ENCODE results near the gene CNTN4.

The CNTN4 gene

DNA sequence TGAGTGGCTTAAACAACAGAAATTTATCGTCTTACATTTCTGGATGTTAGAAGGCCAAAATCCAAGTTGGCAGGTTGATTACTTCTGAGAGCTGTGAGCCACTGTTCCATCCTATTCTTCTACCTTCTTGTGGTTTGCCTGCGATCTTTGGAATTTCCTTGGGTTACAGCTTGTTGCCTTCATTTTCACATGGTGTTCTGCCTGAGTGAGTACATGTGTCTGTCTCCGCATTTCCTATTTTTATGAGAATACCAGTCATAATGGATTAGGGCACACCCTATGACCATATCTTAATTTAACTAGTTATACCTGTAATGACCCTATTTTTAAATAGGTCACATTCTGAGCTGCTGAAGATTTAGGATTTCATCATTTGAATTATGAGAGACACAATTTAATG is 294.3 kb downstream of the CNTN4 start:
- no peak for DNase-seq (ENCODE audit: low read depth, low spot score)

DNA sequence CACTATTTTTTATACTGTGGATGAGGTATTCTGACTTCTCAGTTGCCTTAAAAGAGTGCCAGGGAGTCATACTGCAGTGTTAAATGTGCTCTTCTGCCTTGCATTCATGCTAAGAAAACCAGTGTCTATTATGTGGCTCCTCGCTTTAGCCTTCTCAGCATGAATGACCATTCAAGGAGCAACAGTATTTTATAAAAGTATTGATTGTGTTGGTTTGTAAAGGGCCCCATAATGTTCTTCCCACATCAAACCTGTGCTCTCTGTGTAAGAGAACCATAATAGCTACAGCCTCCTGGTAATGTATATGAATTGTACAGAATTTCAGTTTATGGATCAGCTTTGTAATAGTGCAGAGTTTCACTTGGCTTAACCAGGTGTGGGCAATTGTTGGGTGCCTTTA is 316.4 kb downstream of the CNTN4 start:
- DNase-seq (ENCODE audit: low read depth, low spot score) = no peak

DNA sequence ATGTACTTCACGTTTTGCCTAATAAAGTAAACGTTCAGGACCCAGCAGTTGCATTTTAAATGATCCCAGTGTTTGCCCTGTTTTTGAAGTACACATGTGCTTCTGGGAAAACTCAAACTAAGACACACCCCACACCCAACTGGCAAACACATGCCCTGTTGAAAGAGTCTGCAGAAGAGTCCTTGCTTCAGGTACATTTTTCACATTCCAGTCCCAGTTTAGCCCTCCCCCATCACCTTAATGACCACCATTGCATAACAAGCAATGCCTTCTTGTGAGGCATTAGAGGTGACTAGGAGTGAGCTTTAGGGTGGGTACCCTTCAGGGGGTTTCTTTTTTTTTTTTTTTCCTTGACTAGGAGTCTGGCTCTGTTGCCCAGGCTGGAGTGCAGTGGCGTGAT is 322.3 kb downstream of the CNTN4 start:
- DNase-seq (ENCODE audit: low read depth, low spot score) = no peak

DNA sequence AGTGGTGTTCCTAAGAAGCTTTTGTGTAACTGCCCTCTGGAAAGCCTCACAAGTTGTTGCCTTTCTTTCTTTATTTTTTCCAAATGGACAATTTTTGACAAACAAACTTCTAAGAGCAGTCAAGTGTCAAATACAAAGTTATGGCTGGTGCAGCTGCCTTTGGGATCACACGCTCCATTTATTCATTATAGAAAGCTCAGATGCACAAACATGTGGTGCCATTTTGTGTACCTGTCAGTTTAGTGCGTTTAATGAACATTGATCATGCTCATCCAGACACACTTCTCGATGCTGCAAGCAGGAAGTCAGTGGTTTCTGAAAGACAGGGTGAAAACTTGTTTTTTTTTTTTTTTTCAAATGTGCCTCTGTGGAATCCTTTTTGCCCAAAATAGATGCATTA is 324.5 kb downstream of the CNTN4 start:
- no peak for DNase-seq (ENCODE audit: low read depth, low spot score)

DNA sequence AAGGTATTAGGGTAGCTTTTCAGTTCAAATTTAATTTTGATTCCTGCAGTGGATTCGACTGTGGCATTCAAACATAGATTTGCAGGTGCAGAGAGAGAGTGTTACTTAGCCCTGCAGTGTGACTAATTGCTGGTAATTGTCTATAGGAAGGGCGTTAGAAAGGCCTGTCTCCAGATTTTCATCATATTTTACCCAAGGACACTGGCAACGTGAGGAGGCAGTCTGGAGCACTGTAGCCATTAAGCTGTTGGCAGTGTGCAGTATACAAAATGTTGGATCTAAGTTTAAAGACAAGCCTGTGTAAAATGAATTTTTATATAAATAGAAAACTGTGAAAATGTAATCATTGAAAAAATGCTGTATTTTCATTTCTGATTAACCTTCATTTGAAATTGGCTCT is 342.9 kb downstream of the CNTN4 start:
- no peak for DNase-seq (ENCODE audit: low read depth, low spot score)

DNA sequence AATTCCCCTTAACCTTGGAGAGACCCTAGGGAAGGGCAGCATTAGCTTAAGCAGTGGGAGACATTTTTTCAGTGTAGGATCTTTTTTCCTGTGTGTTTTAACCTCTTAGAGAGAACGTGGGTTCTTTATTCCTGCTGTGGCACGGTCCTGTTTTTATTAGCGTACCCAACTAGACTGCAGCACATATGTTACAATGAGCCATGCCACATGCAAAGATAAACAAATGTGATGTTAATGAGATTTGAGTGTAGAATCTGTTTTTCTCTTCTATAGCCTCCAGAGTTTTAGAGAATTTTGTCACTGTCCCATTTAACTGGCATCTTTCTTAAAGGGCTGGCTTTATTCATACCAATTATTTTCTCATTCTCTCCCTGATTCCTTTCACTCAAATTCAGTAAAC is 347.5 kb downstream of the CNTN4 start:
- no peak for DNase-seq (ENCODE audit: low read depth, low spot score)

DNA sequence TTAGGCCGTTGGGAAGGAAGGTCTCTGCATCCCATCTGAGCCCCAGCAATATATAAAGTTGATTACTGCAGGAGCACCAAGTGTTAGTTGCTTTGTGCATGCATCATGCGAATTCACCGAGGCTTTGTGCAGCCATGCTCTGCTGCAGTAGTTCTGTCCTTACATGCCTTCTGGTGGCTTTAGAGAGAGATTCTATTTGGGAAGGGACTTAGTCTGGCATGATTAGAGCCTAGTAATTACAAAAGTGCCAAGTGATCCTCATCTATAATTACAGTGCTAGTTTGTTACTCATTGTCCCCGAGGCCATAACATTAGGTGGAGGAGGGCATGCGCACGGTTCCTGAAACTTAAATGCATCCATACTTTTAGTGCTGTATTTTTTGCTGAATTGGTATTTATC is 353.6 kb downstream of the CNTN4 start:
- no peak for DNase-seq (ENCODE audit: low read depth, low spot score)

DNA sequence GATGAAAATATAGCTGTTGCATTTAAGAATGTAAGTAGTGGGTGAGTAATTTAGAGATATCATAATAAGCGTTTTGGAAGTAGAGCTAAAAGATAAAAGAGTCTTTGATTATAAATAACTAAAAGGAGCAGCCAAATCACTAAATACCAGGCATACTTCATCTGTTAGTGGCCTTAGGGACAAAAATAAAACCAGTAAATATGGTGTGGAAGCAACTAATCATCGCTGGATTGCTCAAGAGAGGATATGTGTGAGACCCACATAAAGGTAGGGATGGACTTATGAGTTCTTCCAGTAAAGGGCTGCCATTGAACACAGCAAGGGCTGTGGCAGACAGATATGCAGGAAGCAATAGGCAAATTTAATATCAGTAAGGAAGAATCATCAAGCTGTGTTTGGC is 356.2 kb downstream of the CNTN4 start:
- no peak for DNase-seq (ENCODE audit: low read depth, low spot score)

DNA sequence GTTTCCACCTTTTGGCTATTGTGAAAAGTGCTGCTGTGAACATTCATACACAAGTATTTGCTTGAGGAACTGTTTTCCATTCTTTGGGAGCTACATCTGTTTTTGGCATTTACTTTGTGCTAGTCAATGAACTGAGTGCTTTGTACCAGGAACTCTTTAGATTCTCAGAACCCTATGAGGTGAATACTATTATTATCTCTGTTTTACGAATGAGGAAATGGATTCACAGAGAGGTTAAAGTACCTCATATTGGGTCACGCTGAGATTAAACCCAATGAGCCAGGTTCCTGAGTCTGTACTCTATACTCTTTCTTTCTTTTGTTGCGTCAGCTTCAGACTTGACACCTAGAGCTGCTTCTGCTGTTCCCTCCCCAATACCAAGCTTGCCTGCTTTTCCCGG is 358.1 kb downstream of the CNTN4 start:
- DNase-seq (ENCODE audit: low read depth, low spot score) = no peak

DNA sequence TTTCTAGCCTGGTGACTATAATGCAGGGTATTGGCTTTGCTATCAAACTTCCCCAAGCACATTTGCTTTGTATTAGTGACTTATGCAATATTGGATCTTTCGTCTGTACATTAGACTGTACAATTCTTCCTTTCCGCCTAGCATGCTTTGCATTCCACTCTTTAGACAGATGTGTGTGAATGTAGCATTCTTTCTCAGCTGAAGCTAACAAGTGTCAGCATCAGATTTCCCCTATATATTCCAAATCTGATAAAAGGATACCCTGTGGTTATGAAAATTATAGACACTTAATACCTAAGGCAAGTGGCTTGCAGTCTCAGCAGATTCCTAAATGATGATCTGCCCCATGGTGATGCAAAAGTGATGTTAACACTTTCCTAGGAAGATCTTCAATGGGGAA is 360.1 kb downstream of the CNTN4 start:
- DNase-seq (ENCODE audit: low read depth, low spot score) = no peak

DNA sequence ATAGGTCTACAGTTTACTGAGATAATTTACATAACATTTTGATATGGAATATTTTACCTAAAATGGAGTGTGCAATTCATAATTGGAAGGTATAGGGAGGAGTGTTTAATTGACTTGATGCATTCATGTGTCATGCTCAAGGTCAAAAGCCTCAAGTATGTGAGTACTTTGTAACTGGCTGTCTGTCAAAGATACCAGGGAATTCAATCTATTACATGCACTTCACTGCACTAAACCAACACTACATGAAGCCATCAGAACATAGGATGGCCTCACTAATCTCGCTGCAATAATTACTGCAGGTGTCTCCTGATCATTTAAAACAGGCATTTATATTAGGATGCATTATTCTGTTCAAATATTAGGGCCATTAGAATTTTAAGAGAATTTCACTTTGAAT is 367.2 kb downstream of the CNTN4 start:
- DNase-seq (ENCODE audit: low read depth, low spot score) = no peak

DNA sequence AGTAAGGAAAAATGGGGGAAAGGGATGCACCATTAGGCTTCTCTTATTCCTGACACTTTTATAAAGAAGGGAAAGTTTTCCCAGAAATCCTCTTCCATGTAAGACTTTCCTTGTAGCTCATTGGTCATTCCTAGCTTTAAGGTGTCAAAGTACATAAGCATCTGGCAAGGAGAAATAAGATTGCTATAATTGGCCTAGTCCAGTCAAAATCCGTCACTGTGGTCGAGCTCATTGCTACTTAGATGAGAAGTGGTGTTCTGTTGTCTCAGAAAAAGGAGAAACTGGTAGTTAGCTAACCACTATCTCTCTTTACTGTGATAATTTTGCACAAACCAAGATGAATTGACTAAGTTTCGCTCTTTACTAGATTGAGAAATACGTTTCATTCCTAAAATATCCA is 370.1 kb downstream of the CNTN4 start:
- DNase-seq (ENCODE audit: low read depth, low spot score) = no peak

DNA sequence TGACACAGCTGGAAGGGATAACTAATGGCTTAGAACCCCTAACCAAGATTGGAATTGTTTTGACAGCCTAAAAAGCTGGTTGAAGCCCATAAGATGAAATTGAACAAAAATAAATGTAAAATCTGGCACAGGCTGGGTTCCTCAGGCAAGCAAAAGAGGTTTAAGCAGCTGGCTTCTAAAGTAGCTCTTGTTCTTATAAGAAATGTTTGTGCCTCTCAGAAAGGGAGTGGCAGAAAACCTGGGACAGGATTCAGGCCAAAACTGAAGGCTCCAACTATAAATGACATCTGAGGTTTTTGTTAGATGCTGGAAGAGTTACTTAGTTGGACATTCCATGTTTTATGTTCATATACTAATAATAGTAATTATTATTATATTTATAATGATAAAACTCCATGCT is 378.3 kb downstream of the CNTN4 start:
- DNase-seq (ENCODE audit: low read depth, low spot score) = no peak

DNA sequence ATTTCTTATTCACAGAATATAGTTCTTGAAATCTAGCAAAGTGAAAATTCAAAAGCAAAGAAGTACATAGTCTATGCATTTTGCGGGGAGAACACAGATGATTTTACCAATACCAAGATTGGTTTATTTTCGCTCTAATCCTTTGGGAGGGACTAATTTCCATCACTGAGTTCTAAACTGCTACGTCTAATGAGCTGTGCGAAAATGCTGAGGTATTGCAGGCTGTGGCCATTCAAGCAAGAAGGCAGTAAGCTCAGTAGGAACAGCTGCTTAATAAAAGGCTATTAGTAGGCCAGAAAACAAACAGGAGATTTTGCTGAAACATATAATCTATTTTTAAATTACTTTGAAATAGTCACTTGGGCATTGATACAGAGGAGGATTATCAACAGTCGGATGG is 379.0 kb downstream of the CNTN4 start:
- DNase-seq (ENCODE audit: low read depth, low spot score) = no peak

DNA sequence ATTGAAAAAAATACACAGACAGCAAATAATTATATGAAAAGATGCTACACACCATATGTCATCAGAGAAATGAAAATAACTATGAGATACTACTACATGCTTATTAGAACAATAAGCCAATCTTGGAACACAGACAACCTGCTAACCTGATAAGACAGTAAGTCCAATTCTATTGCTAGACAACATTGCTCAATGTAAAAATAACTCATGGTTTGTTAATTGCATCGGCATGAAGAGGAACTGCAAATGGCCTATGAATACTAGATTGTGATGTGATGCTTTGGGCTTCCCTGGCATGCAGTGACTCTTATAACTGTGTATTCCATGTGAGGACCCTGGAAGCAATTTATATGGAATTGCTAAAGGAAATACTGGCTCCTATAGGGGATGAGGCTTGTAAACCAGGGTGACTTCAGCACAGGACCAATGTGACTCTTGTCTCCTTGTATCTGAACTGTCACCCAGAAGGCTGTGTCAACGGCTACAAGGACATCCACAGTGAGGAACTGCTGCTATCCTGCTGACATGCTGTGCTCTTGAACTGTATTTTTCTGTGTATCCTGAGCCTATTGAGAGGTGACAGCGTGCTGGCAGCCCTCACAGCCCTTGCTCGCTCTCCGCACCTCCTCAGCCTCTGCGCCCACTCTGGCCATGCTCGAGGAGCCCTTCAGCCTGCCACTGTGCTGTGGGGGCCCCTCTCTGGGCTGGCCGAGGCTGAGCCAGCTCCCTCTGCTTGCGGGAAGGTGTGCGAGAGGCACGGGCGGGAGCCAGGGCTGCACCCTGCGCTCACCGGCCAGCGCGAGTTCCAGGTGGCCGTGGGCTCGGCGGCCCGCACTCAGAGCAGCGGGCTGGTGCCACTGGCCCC is 385.7 kb downstream of the CNTN4 start:
- no peak for DNase-seq (ENCODE audit: low read depth, low spot score)

DNA sequence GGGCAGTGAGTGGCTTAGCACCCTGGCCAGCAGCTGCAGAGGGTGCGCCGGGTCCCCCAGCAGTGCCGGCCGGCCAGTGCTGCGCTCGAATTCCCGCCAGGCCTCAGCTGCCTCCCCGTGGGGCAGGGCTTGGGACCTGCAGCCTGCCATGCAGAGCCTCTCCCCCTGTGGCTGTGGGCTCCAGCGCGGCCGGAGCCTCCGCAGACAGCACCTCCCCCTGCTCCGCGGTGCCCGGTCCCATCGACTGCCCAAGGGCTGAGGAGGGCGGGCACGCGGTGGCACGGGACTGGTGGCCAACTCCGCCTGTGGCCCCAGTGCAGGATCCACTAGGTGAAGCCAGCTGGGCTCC is 386.3 kb downstream of the CNTN4 start:
- DNase-seq (ENCODE audit: low read depth, low spot score) = no peak

DNA sequence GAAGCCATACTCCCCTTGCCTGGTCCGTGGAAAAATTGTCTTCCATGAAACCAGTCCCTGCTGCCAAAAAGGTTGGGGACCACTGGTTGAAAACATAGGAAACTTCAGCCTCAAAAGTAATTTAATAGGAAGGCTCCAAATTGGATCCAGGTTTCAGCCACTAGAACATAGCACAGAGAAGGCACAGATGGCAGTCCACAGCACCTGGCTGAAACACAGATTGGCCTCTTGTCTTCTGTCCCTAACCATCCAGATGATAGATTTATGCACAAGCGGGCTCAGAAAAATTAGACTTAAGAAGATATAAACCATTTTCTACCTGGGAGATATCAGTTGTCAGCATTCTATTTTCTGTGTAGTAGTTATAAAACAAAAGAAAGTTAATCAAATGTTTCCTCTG is 397.1 kb downstream of the CNTN4 start:
- DNase-seq (ENCODE audit: low read depth, low spot score) = no peak

DNA sequence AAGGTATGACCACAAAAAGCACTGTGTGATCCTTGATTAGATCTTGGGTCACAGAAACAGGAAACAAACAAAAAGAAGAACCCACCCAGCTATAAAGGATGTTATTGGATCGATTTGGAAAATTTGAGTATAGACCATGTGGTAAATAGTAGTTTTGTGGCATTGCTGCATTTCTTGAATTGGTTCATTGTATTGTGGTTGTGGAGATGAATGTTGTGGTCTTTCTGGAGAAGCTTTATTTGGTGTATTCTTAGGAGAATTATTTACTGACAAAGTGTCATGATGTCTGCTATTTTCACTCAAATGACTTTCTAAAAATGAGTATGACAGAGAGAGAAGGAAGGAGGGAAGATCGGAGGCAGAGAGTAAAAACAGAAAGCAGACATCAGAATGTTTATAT is 406.2 kb downstream of the CNTN4 start:
- no peak for DNase-seq (ENCODE audit: low read depth, low spot score)

DNA sequence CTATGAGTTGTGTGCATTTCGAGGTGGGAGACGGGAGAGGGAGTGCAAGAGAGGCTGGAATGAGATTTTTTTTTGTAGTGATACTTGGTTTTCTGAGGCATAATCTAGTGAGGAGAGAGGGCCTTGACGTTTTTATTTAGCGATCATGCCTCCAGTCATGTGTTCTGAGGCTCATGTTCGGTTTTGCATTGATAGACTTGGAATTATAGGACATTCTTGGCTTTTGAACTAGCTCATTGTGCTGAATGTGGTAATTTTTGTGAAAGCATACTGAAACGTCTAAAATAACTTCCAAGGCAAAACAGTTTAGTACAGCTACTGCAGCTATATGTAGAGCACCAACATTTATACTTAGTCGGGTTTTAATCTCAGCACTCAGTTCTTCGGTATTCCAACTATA is 408.1 kb downstream of the CNTN4 start:
- DNase-seq (ENCODE audit: low read depth, low spot score) = no peak

DNA sequence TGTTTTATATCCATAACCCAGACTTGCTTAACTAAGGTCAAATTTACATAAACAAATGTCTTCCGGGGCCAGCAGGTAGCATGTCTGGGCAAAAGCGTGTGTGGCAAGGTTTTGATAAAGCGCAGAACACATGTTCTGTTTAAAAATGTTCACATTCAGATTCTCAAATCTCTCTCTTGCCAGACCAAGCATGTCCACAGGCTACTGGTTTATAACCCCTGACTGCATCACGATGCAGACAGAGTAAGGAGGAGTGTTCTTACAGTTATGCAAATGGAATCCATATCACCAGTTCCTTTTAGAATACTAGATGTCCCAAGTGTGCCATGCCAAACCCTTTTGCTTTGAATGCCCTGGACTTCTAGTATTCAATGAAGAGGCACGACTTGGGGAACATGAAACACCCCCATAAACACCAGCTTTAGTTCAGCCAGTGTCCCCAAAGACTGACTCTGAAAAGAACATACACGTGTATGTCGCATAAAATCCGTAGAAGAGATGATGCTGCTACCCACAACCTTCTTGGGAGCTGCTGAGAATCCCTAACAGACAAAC is 412.0 kb downstream of the CNTN4 start:
- DNase-seq (ENCODE audit: low read depth, low spot score) = no peak

DNA sequence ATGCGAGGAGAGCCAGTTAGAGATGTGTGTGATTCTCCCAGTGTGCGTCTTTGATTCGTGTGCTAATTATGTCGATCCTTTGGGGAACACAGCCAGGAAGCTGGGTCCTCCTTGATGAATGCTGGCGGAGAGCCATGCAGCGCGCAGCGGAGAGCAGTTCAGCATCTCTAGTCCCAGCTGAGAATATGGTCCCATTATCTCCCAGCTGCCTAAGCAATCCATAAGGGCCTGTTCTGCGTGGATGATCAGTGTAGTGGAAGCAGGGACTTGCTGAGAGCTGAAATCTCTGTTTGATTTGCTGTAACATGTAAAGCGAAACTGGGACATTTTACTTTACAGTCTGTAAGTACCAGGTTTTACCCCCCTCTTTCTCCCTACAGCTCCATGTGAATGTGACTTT is 412.7 kb downstream of the CNTN4 start:
- no peak for DNase-seq (ENCODE audit: low read depth, low spot score)

DNA sequence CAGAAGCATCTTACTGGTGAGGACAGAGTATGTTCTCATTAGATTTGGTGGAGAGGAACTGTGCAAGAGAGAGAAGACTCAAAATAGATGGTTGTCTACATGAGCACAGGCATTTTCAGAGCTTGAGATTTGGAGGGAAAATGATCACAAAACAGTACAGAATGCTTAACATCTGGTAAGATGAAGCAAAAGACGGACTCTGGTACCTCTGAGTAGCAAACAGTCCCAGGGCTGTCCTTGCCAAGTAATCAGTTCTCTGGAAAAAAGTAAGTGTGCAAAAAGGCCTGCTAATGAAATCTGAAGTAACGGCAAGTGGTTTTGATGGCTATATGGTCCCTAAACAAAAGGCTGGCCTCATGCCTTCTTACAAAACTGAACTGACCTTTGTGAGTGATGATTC is 414.2 kb downstream of the CNTN4 start:
- no peak for DNase-seq (ENCODE audit: low read depth, low spot score)

DNA sequence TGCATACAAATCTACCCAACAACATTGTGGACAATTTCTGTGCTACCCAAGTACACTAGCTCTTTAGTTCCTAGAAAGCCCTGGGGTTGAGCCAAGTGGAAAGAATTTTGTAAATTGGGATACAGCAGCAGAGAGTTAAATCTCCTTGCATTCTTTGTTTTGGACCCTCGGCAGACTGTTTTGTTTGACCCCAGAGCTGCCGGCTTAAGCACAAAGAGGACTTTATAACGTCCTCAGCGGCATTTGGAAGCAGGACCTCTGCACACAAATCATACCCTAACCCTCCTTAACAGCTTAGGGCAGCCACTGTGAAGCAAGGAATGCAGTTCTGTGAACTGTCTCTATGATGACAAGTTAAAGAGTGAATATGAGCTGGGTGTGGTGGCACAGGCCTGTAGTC is 415.3 kb downstream of the CNTN4 start:
- no peak for DNase-seq (ENCODE audit: low read depth, low spot score)
